Activated CD4-positive, alpha-beta T cell treated with anti-CD3 and anti-CD28 coated beads for 48 hours (primary cell): ENCODE data around the gene TIGD3.

ENCODE experiments used
- DNase-seq: peaks from one replicate; pipeline ENCODE4 v3.0.0-alpha.2; 2020

Gene TIGD3

GRCh38 chr11:65390996-65391395, 36.4 kb downstream of the TIGD3 start:
- DNase-seq, result no peak

DNA sequence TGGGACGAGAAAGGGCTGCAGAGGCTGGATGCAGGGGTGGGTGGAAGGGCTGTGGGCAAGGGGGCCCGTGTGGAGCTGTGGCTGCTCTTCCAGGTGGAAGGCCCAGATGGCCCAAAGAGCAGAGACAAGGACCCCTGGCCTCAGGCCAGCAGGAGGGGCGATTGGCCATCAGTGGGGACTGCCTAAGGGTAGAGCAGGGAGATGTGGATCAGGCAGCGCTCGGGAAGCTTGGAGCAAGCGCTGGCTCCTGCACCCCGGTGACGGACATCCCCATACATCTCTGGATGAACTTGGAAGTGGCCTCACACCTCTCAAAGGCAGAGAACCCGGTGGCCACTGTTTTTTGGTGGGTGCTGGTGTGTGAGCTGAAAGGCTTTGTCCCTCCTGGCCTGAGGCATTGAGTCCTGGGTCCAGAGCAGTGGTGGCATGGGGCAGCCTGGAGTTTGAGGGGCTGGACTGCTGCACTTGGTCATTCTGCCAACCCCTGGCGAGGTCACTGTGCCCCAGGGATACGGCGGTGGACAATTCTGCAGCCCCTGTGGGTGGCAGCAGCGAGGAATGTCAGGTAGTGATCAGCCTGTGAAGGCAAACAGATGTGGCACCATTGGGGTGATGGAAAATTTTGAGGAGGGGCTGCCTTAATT, 37.8 kb downstream of the TIGD3 start:
- DNase-seq, result no peak

- no peak for DNase-seq
These were observed 38.3 kb downstream of the TIGD3 start for GRCh38 chr11:65392899-65393298.

GRCh38 chr11:65393513-65394079, 39.0 kb downstream of the TIGD3 start:
- no peak for DNase-seq

- DNase-seq, result no peak
These were observed 39.6 kb downstream of the TIGD3 start for GRCh38 chr11:65394125-65394536.

DNA sequence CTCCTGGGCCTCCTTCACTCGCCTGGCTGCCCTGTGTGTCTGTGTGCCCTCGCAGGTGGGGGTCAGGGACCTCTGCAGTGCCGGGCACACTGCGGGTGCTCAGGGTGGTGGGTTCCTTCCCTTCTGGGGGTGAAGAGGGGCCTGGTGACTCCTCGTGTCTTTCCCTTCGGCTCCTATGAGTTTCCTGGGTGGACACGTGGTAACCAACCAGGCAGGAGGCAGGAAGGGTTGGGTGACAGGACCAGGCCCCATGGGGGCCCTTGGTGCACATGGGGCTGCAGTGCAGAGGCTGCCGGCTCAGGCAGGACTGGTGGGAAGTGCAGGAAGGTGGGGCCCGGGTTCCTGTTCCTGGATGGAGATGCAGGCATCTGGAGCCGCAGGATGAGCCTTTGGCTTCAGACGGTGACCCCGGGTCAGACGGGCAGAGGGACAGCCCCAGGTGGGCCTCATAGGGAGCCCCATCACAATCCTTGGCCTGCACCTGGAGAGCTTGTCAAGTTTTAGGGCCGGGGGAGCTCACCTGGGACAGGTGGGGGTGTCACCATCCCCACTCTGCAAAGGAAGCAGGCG, 41.5 kb downstream of the TIGD3 start:
- no peak for DNase-seq

DNA sequence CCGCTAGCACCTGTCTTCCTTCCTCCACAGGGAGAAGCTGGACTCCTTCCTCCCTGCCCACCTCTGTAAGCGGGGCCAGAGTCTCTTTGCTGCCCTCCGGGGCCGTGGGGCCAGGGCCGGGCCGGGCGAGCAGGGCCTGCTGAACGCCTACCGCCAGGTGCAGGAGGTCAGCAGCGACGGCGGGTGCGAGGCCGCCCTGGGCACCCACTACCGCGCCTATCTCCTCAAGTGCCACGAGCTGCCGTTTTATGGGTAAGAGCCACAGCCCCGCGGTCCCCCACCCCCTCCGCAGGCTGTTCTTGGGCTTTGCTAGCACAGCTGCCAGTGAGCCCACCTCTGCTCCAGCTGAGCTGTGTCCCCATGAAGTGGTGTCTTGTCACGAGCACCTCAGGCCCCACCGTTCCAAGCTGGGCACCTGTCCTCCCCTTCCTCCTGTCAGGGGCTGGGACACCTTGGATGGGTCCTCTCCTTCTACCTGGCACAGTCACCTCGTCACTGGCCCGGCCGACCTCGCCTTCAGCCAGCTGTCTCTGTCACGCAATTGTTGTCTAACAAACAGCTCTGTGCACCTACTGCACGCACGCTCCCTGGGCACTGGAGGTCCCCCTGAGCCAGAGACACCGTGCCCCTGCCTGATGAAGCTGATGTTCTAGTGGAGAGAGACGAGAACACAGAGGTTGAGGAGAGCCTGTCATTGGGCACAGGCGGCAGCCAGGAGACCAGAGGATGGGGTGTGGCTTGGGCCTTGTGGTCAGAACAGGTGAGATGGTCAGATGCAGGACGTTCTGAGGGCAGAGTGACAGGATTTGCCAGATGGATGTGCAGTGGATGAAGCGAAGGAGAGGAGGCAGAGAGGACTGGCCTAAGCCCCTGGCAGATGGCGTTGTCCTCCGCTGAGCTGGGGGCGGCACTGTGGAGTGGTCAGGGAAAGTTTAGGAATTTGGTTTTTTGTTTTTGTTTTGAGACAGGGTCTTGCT, 42.5 kb downstream of the TIGD3 start:
- DNase-seq, result no peak

DNA sequence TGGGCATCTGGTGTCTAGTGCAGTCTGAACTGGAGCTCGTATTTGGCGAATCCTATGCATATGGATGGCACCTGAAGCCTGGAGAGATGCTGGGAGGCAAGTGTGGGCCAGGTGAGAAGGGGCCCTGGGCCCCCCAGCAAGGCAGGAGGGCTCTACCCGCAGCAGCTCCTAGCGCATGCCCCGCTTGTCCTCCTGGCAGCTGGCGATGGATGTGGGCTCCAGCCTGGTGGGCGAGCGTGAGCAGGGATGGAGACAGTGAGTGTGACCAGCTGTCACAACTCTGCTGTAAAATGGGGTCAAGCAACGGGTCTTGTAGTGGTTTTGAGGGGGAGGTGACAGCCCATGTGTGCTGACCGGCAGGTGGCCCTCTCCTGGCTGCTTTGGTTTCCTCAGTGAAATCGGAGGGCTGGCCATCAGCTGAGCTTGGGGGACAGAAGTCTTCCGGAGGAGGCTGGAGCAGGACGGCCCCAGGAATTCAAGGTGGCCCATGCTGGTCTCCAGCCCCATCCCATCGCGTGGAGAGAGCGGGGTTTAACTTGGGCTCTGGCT, 43.9 kb downstream of the TIGD3 start:
- no peak for DNase-seq

- DNase-seq, result no peak
These were observed 44.7 kb downstream of the TIGD3 start for GRCh38 chr11:65399249-65399648.

- DNase-seq, result no peak
These were observed 45.3 kb downstream of the TIGD3 start for GRCh38 chr11:65399845-65400244.

- no peak for DNase-seq
These were observed 45.9 kb downstream of the TIGD3 start for GRCh38 chr11:65400307-65401072.

DNA sequence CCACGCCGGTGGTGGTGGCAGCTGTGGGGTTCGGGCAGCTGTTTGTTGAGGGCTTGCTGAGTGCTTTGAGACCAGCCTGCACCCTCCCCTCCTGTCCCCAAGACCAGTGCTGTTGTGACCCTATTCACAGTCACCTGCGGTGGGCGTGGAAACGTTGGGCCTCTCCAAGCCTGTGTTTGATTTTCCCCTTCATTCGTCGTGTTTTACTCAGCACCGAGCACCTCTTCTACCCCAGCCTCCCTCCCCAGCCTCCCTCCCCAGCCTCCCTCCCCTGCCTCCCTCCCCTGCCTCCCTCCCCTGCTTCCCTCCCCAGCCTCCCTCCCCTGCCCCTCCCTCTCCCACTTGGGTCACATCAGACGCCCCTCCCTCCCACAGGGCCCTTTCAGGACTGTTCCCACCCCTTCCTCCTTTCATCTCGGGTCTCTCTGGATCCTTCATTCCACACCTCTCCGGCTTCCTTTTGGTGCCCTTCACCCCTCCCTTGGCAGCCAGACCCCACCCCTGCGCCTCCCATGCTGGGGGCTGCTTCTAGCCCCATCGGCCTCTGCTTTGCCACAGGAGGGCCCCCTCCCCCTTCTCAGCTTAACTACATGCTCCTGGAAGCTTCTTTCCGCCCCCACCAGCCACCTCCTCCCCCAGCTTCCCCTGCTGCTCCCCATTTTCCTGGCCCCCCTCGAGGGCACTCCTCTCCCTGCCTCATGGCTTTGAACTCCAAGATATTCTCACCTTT, 46.7 kb downstream of the TIGD3 start:
- no peak for DNase-seq

DNA sequence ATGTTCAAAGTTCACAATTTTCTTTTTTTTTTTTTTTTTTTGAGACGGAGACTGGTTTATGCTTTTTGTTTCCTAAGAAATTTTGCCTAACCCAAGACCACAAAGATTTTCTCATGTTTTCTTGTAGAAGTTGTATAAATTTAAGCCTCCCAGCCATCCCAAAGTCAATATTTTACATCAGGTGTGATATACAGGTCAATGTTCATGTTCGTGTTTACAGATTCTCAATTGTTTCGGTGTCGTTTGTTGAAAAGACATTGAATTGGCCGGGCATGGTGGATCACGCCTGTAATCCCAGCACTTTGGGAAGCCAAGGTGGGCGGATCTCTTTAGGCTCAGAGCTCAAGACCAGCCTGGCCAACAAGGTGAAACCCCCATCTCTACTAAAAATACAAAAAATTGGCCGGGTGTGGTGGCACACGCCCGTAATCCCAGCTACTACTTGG, 47.3 kb downstream of the TIGD3 start:
- DNase-seq, result no peak

DNA sequence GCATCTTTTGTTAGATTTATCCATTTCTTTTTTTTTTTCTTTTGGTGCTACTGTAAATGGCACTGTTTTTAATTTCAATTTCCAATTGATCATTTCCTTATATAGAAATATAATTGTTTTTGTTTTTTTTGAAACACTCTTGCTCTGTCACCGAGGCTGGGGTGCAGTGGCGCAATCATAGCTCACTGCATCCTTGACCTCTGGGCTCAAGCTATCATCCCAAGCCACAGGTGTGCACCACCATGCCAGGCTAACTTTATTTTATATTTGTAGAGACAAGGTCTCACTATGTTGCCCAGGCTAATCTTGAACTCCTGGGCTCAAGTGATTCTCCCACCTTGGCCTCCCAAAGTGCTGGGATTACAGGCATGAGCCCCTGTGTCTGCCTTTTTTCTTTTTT, 48.2 kb downstream of the TIGD3 start:
- no peak for DNase-seq

GRCh38 chr11:65403607-65404121, 49.1 kb downstream of the TIGD3 start:
- no peak for DNase-seq

- no peak for DNase-seq
These were observed 49.7 kb downstream of the TIGD3 start for GRCh38 chr11:65404210-65404609.

DNA sequence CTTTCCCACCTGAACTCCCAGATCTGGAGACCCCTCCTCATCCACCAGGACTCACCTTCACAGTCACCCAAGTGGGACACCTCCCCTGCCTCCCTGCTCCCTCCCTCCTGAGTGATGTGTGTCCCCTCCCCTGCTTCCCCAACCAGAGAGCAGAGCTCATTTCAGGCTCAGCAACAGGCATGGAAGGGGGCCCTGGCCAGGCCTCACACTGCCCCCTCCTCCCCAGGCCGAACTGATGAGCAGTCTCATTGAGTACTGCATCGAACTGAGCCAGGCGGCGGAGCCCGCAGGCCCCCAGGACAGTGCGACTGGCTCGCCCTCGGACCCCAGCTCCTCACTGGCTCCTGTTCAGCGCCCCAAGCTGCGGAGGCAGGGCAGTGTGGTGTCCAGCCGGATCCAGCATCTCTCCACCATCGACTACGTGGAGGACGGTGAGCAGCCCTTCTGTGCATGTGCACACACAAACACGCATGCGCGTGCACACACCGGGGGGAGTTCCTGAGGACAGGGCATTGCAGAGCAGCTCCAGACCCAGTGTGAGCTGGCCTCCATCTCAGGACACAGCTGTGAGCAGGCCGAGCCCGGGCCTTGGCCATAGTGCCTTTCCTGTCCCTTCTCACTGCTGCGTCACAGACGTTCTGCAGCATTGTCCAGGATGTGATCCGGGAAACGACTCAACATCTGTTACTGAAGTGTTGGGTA, 50.2 kb downstream of the TIGD3 start:
- no peak for DNase-seq
